MV-4-11 (cell line): Measurements from ENCODE around the gene SRF.
A peak's percentile ranks its signal among the peaks of the same experiment; 100 is the strongest.

Experiments used
- DNase-seq: peaks from one replicate; lab custom pipeline; 2025; lab: John Stamatoyannopoulos, UW

SRF gene

GRCh38 chr6:43216200-43216599, 45.1 kb downstream of the SRF start:
- no peak for DNase-seq

- no peak for DNase-seq
These were observed 46.3 kb downstream of the SRF start for GRCh38 chr6:43217351-43217750.

GRCh38 chr6:43219119-43219518, 48.0 kb downstream of the SRF start:
- DNase-seq, result no peak

GRCh38 chr6:43219814-43220213, 48.7 kb downstream of the SRF start:
- no peak for DNase-seq

- no peak for DNase-seq
These were observed 49.4 kb downstream of the SRF start for GRCh38 chr6:43220439-43220951.

GRCh38 chr6:43221046-43221972, 50.2 kb downstream of the SRF start:
- no peak for DNase-seq

- DNase-seq, result no peak
These were observed 51.5 kb downstream of the SRF start for GRCh38 chr6:43222418-43223059.

GRCh38 chr6:43223175-43223574, 52.1 kb downstream of the SRF start:
- no peak for DNase-seq

GRCh38 chr6:43226192-43226851, 55.3 kb downstream of the SRF start:
- no peak for DNase-seq

- DNase-seq, result peak; percentile 37
These were observed 58.1 kb downstream of the SRF start, which contains the start of gene DNPH1 for GRCh38 chr6:43228951-43229802. Gene DNPH1 (minus strand): TSS chr6:43229481. CDS start chr6:43229456, 25 bp downstream.

- no peak for DNase-seq
These were observed 58.9 kb downstream of the SRF start for GRCh38 chr6:43229803-43230620.

- peak; percentile 58 for DNase-seq
These were observed 60.0 kb downstream of the SRF start for GRCh38 chr6:43231053-43231452.
